GM21381 (cell line): ENCODE results near the gene UNC13B.

Experiments used
- ATAC-seq: cut with Tn5 transposase; IDR thresholded peaks from one replicate; pipeline ENCODE4 v1.9.1; 2021; ENCODE audit warnings: mild to moderate bottlenecking, moderate library complexity; ENCODE audit not compliant: unreplicated experiment

UNC13B gene

GRCh38 chr9:35318741-35319140, 156.9 kb downstream of the UNC13B start:
- ATAC-seq: no peak

DNA sequence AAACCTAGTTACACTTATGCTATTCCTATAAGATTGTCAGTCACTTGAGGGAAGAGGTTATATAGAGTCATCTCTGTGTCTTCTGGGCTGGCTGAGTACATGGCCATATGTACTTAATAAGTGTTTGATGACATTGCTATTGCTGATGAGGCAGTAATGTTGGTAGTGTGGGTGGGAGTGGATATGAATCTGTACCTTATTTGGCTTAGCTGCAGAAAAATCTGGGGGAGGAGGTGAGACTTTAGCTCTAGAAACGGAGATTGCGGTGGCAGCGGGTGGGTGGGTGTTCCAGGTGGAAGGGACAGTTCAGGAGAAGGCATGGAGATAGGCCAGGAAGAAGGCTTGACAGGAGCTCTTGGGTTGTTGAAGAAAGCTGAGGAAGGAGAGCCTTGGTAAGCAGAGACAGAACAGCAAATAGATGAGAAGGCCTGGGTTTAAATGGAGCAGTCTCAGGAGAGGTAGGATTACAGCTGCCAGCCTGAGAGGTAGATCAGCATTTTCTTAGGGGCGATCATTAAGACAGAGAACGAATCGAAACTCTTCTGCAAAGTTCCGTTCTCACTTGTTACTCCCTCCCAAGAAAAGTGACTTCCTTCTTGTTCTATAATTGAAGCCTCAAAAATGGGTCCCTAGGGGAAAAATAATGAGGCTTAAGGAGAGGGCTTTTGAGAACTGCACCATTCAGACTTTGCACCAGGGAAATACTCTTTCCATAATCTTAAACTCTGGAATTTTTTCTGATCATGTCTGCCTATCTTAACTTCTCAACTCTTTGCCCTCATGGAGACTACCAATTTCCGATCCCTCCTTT, 160.5 kb downstream of the UNC13B start:
- no peak for ATAC-seq

DNA sequence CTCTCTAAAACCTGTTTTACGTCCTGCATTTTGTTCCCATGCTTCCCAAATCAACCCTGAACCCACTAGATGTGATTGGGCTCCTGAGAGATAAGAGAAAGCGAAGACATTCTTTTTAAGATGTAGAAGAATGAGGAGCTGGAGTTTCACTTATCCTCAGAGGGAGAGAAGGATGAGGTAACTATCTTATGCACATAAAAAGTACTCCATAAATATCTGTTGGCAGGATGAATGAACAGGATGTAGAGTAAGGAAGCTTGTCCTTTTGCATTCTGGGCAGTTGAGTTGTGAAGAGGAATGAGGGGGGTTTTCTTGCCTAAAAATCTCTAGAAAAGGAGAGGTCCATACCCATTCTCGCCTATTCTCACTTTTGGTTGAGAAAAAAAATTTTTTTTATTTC, 163.2 kb downstream of the UNC13B start:
- ATAC-seq: no peak

- ATAC-seq: no peak
Observed at GRCh38 chr9:35333551-35333950, 171.7 kb downstream of the UNC13B start.

DNA sequence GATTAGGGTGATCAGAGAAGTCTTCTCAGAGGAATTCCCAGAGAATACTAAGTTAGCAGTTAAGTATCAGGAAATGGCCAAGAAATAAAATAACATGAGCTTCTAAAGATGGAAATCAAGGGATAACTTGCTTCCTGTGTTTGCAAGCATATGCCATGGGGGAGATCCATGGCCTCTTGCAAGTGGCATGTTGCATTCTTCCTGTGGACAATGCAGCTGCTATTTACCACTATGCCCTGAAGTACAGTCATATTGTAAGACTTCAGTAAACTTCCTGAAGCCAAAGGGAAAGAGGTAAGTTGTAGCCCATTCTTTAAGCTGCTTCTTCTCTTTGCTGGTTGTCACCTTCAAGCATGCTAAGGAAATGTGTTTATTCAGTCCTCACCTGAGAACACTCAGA, 173.4 kb downstream of the UNC13B start:
- no peak for ATAC-seq

DNA sequence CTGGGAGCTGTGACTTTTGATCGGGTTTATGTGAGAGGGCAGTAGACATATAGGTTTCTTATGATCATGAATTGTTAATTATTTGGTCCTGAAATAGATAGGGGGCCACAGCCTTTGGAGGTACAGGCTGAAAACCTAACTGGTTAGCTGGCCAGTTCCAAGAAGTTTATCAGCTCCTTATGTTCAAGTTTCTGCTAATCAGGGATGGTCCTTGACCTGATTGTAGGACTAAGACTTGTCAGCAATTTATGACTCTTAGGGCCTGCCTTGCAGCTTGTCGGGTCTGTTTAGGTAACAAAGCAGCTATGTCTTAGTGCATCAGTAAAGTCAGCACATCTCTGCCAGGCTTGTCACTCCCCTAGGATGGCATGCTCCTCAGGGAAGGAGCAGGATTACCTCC, 176.3 kb downstream of the UNC13B start:
- no peak for ATAC-seq

- ATAC-seq: no peak
Observed at GRCh38 chr9:35338561-35339274, 176.9 kb downstream of the UNC13B start.

GRCh38 chr9:35340046-35340445, 178.2 kb downstream of the UNC13B start:
- ATAC-seq: no peak

DNA sequence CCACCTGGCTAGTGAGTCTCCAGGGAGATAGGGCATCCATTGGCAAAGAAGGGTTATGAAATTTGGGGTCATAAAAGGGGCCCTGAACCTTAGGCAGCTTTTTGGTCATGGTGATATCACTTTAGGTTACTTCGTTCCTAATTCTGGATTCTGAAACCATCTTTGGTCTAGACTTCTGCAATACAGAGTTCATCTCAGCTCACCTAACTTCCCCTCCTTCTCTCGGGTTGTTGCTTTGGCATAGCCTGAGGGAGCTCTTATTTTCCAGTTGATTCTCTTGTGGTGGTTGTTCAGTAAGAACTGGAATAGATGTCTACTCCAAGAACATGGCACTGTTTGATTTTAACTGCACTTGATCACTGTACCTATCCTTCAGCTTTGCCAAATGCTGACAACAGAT, 179.2 kb downstream of the UNC13B start:
- ATAC-seq: no peak

DNA sequence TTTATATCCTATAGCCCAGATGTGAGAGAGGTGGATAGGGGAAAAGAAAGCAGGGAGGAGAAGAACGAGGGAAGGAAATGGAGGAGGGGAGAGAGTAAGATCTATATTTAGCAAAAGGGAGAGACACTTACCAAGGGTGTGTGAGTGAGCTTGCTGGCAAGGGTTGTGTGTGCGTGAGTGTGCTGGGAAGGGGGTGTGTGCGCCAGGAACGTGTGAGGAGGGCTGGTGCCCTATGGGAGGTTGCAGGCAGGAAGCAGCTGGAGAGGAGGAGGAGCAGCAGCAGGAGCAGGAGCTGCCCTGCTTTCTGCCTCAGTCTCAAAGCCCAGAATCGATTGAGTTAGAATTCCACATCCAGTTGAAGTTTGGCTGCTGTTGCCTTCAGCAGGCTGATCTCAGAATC, 179.8 kb downstream of the UNC13B start:
- no peak for ATAC-seq

DNA sequence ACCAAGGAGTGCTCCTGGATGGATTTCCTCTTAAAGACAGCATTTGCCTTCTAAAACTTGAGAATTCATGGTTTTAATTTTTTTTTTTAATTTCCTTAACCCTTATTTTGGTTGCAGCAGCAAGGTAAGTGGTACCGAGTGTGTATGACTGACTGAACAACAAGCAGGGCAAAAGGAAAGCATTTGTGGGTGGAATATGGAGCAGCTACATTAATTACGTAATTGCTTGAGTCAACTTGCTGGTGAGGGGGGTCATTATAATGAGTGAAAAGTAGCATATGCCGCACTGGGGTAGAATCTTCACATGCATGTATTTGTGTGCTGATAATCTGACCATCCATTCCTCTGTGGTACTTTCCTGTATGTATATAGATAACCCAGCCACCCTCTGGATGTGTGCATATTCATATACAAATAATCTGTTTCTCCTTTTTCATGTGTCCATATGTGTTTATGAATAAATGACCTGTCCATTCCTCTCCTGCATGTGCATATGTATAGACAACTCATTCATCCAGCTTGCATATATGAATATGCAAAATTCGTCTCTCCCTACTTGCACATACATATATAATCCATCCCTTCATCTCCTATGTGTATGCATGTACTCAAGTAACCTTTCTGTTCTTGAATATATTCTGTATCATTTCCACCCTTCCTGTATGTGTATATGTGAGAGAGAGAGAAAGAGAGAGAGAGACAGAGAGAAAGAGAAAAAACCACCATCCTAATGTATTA, 180.6 kb downstream of the UNC13B start:
- no peak for ATAC-seq

DNA sequence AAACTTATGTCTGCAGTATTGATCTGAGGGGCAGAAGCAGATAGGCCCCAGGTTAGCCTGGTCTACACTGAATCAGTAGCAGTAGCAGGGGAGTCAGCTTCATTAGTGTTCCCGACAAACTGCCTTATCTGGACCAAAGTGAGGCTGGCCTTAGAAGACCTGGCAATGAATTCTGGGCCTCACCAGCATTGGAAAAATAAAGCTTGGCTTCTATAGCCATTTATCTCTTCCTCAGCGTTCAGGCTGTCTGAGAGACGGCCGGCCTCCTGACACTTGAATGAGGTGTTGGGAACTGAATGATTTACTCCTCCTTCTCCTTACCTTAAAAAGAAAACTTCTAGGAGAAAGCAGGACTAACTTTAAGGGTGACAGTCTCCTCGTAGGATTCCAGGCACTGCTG, 186.3 kb downstream of the UNC13B start:
- no peak for ATAC-seq

DNA sequence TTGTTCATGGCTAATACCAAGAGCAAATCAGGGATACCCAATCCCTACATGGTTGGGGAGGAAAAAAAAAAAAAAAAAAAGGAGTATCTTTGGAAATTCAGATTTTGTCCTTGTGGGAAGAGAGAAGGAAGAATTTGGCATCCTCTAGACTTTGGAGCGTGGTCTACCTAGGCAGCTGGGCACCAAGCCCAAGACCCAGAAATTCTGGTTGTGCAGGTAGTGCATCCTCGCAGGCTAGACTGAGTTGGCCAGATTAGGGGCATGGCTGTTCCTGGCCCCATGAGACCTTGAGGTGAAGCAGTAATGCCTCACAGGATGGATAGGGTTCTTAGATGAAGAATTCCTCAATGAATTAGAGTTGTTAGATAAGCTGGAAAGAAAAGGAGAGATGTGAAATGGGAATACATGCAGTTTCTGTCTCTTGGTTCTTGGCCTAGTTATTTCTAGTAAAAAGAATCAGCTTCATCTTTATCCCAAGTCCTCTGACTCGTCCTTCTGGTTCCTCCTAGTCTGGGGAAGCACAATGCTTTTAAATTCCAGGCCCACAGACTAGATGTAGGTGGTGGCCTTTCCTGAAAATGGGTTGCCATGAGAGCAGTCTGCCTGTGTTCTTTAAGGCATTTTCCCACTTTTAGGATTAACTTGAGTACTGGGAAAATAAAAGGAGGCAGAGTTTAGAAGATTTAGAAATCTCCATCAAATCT, 187.6 kb downstream of the UNC13B start:
- no peak for ATAC-seq

- no peak for ATAC-seq
Observed at GRCh38 chr9:35350212-35350611, 188.4 kb downstream of the UNC13B start.

GRCh38 chr9:35350827-35351549, 189.2 kb downstream of the UNC13B start:
- ATAC-seq: no peak

DNA sequence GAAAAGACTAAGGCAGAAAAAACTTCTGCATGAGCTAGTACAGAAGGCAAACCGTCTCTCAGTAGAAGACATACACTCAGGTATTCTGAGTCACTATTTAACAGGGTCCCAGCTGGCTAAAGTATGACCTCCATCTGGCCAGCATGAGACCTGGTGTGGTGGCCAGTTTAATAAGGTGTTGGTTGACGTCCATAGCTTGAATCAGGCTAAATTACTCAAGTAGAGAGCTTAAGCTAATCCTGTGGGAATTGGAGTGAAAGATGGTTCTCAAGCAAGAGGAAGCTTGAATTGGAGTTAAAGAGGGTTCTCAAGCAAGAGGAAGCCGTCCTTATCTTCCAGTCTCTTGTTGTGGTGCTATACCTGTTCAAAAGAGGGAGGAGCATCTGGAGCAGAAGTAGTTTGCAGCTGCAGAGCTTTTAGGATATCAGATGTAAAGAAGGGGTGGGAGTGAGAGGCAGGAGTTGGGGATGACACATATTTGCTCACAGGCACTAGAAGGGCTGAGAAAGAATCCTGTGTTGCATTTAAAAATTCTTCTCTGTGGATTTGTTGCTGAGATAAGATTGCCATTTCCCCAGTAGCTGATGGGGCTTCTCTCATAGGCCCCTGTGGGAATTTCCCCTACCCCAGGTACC, 192.0 kb downstream of the UNC13B start:
- ATAC-seq: no peak

GRCh38 chr9:35355939-35356338, 194.1 kb downstream of the UNC13B start:
- ATAC-seq: no peak

GRCh38 chr9:35357116-35357515, 195.3 kb downstream of the UNC13B start:
- ATAC-seq: no peak

- no peak for ATAC-seq
Observed at GRCh38 chr9:35357826-35358225, 196.0 kb downstream of the UNC13B start.
